ENCODE data around the gene SCN3A.

The SCN3A gene

DNA sequence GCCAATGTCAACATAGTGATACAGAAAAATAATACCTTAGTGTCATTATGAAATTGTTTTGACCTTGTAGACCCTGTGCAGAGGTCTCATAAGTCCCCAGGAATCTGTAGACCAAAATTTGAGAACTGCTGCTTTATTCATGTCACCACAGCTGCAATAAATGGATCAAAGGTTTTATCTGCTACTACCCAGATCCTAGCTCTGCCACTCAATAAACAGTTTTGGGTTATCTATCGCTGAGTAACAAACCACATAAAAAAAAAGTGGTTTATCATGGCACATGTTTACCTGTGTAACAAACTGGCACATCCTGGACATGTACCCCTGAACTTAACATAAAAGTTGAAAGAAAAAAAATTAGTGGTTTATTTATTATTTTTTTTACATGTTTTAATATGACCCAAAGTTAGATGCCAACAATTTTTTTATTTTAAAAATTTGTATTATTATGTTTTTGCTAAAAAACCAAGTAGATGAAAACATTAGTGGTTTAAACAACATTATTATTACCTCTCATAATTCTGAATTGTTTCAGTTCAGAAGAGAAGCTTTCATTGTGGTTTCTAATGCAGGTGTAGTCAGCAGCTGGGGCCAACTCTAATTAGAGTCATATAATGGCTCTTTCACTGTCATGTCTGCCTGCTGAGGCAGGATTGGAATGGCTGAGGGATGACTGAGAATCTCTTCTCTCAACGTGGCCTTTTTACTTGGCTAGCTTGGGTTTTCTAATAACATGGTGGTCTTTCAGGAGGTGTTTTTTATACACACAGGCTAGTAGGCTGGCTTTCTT is 145.2 kb downstream of the SCN3A start:
- DNase-seq (ENCODE audit: low read depth, low spot score), result no peak
- in situ Hi-C loops (cut with HindIII; ENCODE audit: low sequenced_read_pairs), result no loop called here
- TF ChIP-seq CTCF (IDR thresholded peaks at IDR 0.05; ENCODE audit: low read depth, low read length), result no peak

DNA sequence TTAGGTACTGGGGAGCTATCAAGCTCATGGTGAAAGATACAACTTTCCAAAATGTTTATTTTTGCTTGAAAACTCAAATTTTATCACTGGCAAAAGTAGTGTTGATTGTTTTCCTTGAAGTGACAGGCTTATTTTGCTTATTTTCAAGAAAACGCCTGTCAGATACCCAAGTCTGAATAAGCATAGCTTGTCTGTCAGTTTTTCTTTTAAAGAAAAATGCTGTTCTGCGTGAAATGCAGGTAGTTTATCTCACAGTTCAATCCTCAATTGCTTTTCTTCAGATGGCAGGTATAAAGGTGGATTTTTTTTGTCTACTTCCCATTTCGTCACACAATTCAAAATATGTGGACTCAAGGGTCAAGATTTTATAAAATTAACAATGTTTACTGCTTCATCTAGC is 145.9 kb downstream of the SCN3A start:
- DNase-seq (ENCODE audit: low read depth, low spot score), result no peak
- in situ Hi-C loops (cut with HindIII; ENCODE audit: low sequenced_read_pairs), result no loop called here
- no peak overlapping the region for H3K4me3 ChIP-seq (ENCODE audit: low read depth, low read length)
- no peak for TF ChIP-seq CTCF (IDR thresholded peaks at IDR 0.05; ENCODE audit: low read depth, low read length)

More for the DNA sequence above, 145.2 kb downstream of the SCN3A start:
- no peak overlapping the region for H3K4me3 ChIP-seq (ENCODE audit: low read depth, low read length)

- no peak for DNase-seq (ENCODE audit: low read depth, low spot score)
- no peak overlapping the region for H3K4me3 ChIP-seq (ENCODE audit: low read depth, low read length)
- no peak for TF ChIP-seq CTCF (IDR thresholded peaks at IDR 0.05; ENCODE audit: low read depth, low read length)
- in situ Hi-C loops (cut with HindIII; ENCODE audit: low sequenced_read_pairs), result no loop called here
Measured at GRCh38 chr2:165057308-165057707, 146.5 kb downstream of the SCN3A start.

GRCh38 chr2:165056564-165056963 is 147.3 kb downstream of the SCN3A start:
- in situ Hi-C loops (cut with HindIII; ENCODE audit: low sequenced_read_pairs), result no loop called here
- no peak overlapping the region for H3K4me3 ChIP-seq (ENCODE audit: low read depth, low read length)
- no peak for TF ChIP-seq CTCF (IDR thresholded peaks at IDR 0.05; ENCODE audit: low read depth, low read length)
- DNase-seq (ENCODE audit: low read depth, low spot score), result no peak

GRCh38 chr2:165055082-165055851 is 148.6 kb downstream of the SCN3A start:
- peak; percentile 15 for DNase-seq (ENCODE audit: low read depth, low spot score)
- in situ Hi-C loops (cut with HindIII; ENCODE audit: low sequenced_read_pairs), result no loop called here
- no peak overlapping the region for H3K4me3 ChIP-seq (ENCODE audit: low read depth, low read length)
- TF ChIP-seq CTCF (IDR thresholded peaks at IDR 0.05; ENCODE audit: low read depth, low read length), result no peak

GRCh38 chr2:165054652-165055051 is 149.2 kb downstream of the SCN3A start:
- no peak for DNase-seq (ENCODE audit: low read depth, low spot score)
- in situ Hi-C loops (cut with HindIII; ENCODE audit: low sequenced_read_pairs), result no loop called here
- no peak for TF ChIP-seq CTCF (IDR thresholded peaks at IDR 0.05; ENCODE audit: low read depth, low read length)

More at GRCh38 chr2:165054652-165055051, 149.2 kb downstream of the SCN3A start:
- H3K4me3 ChIP-seq (ENCODE audit: low read depth, low read length), result no peak overlapping the region

All from astrocyte of the spinal cord (primary cell).